HG03469 (cell line): Measurements from ENCODE around the gene ZNF81.
"Not testable (repeated sequence)": the region's sequence is repeated elsewhere in the genome, so short reads cannot be mapped to it uniquely, and the experiment has no call there.

Experiments
- ATAC-seq: cut with Tn5 transposase; IDR thresholded peaks from one replicate; pipeline ENCODE4 v1.9.1; 2021; ENCODE audit warnings: mild to moderate bottlenecking, moderate library complexity, moderate number of reproducible peaks; ENCODE audit not compliant: unreplicated experiment

Gene ZNF81

DNA sequence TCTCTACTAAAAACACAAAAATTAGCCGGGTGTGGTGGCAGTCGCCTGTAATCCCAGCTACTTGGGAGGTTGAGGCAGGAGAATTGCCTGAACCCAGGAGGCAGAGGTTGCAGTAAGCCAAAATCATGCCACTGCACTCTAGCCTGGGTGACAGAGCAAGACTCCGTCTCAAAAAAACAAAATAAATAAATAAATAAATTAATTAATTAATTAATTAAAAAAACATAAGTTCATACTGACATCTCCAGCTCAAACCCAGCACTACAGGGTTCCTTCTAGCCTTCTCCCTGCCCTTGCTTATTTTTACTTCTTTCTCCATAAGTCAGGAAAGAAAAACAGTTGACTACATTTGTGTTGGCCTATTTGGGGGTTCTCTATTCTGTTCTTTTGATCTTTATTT lies 95.3 kb downstream of the ZNF81 start:
- ATAC-seq, result not testable (repeated sequence)

DNA sequence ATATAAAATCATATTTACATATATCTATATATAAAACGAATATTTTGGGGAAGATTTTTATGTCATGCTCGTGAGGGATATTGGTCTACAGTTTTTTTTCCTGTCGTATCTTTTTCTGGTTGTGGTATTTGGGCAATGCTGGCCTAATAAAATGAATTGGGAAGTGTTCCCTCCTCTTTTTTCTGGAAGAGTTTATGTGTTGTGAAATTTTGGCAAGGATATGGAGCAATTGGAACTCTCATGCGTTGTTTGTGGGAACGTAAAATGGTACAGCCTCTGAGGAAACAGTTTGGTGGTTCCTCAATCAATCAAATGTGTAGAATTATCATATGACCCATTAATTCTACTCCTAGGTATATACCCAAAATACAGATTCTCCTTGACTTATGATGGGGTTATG lies 97.2 kb downstream of the ZNF81 start:
- no peak for ATAC-seq

DNA sequence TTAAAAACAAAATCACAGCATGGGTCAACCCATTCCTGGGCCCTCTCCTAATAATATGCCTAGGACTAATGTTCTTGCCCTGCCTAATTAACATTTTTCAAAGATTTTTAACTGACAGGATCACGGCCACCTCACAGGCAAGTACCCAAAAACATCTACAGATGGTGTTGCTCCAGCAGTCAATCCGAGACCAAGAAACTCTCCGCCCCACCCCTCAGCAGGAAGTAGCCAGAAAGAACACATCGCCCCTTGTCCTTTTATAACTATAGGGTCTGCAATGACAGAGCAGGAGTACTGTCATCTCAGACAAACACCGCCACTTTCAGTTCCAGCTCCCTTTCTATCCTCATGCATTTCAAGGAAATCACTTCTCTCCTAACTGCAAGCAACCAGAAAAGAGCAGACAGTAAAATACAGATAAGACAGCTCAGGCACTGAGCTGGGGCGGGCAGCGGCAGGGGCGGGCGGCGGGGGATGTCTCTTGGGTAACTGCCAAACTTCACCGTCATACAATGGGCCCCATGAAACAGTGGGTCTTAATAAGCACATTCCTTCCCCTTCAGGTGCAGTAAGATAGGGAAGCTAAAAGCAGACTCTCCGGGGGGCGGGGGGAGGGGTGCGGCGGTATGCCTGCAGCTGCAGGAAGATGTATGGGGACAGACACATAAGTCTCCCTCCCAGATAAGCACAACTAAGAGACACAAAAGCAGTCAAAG lies 99.7 kb downstream of the ZNF81 start:
- ATAC-seq, result no peak

DNA sequence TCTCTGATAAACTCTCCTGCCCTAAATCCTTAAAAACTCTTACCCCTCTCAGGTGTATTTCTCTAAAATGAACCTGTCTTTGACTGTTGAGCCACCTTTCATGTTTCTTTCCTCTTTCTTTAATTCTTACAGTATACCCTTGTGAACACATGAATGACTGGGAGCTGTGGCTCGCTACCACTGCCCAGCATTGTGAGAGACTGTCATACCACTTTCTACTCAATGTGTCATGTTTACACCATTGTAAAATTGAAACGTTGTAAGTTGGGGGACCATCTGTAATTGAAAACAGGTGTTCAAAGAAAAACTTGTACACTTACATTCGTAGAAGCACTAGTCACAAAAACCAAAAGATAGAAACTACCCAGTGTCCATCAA lies 100.2 kb downstream of the ZNF81 start:
- ATAC-seq, result no peak

DNA sequence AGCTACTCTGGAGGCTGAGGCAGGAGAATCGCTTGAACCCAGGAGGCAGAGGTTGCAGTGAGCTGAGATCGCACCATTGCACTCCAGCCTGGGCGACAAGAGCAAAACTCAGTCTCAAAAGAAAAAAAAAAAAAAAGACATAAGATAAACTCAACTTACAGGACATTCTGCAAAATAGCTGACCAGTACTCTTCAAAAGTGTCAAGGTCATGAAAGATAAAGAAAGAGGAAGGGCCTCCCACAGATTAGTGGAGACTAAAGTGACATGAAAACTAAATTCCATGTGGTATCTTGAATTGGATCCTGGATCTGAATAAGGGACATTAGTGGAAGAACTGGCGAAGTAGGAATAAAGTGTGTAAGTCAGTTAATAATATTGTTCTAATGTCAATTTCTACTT lies 103.7 kb downstream of the ZNF81 start:
- no peak for ATAC-seq

DNA sequence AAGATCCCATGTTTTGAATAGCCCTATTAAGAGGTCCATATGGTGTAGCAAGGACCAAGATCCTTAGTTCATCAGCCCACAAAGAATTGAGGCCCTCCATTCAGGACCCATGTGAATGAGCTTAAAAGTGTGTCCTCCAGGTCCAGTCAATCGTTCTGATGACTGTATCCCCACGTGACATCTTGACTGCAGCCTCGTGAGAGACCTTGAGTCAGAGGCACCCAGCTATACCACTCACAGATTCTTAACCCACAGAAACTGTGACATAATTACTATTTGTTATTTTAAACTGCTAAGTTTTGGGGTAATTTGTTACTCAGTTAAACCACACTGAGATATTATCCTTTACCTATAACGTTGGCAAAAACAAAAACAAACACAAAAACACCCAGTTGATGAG lies 104.7 kb downstream of the ZNF81 start:
- ATAC-seq, result no peak

DNA sequence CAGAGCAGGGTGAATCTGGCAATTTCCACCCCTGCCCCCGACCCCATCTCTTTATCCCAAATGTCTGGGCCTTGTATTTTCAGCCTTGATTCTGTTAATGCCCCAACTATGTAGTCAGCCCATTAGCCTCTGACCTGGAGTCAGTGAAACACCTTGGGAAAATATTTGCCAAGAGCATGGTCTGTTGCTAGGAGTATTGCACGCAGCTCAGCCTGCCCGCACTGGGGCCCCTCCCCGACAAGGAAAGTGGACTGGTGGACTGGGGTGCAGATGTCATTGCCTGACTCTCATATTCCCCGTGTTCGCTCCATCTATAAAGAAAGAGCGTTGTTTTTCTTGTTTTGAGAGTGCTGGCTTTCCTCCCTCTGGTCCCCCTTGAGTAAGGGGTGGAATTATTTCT lies 118.6 kb downstream of the ZNF81 start:
- ATAC-seq, result not testable (repeated sequence)

DNA sequence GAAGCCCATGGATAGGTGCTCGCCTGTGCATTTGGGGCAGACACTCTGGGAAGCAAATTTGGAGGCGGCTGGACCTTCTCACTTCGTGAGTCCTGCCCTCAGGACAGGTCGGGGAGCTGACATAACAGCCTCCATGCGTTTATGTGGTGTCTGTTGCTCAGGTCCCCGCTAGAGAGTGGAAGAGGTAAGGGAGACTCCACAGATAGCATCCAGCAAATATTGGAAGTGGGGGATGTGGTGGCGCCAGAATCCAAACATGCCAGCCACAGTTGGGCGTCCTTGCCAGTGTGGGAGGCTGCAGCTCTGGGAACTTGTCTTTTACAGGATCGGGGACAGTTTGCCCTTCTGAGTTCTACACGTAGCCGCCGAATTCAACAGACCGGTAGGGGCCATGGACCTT lies 119.3 kb downstream of the ZNF81 start:
- no peak for ATAC-seq

DNA sequence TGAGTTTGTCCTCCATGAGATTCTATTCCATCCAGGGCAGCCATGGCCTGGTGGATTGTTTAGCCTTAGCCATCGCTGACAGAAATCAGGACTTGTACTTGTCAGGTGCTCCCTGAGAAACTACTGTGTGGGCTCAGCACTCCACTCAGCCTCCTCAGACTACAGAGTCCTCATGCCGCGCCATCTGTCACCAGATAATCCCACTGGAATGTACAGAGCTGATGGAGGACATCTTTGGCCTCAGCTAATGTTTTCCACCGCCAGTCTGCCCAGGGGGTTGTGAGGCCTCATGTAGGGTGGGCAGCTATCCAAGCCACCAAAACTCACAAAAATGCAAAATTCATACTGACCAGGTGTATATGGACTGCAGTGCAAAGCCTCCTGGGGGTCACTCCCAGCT lies 121.5 kb downstream of the ZNF81 start:
- ATAC-seq, result not testable (repeated sequence)

DNA sequence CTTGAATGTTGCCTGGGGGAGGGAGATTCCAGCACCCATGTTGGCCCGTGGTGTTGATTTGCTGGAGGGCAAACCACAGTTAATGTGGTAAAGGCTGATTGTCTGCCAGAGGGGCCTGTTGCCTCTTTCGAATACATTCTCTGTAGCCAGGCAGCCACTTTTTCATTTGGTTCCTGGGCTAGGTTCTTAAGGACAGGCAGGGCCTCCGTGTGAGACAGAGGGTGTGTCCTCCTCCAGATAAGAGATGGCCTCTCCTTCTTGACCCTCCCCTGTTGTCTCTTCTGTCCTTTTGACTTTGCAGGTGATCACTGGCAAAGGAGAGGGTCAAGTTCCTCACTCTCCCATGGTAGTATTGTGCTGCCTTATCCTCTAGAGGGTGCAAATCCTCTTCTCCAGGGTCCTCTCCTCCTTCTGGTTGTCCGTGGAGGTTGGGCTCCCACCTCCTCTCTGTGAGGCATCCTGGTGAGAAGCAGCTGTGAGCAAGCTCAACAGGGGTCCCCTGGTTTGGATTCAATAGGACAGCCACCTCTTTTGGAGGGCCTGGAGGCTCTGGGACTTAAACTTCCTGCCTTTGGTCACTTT lies 122.2 kb downstream of the ZNF81 start:
- ATAC-seq, result no peak

DNA sequence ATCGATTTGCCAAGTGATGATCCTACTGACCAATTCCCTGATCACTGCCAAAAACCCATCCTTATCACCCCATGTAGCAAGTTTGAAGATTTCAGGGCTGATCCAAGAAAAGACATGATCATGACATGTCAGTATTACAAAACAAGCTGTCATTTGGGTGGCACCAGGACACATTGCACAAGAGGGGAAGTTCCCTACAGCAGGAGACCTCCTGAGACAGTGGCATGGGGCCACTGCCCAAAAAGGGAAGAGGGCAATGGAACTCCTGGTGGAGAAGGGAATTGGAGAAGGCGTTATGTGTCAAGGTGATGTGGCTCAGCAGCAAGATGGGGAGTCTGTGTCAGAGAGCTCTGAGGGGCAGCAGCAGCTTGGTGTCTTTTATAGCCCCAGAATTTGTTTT lies 123.7 kb downstream of the ZNF81 start:
- no peak for ATAC-seq

DNA sequence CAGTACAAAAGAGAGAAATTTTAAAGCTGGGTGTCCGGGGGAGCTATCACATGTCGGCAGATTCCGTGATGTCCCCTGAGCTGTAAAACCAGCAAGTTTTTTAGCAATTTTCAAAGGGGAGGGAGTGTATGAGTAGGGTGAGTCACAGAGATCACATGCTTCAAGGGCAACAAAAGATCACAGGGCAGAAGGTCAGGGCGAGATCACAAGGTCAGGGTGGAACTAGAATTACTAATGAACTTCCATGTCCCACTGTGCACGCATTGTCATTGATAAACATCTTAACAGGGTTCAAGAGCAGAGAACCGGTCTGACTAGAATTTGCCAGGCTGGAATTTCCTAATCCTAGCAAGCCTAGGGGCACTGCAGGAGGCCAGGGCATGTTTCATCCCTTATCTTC lies 125.1 kb downstream of the ZNF81 start:
- not testable (repeated sequence) for ATAC-seq

DNA sequence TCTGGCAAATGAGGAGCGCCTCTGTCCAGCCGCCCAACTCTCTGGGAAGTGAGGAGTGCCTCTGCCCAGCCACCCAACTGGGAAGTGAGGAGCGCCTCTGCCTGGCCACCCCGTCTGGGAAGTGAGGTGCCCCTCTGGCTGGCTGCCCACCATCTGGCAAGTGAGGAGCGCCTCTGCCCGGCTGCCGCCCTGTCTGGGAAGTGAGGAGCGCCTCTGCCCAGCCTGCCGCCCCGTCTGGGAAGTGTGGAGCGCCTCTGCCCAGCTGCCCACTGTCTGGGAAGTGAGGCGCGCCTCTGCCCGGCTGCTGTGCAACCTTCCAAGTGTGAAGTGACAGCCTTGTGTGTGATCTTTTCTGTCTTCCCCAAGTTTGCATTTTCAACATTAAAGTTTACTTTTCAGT lies 128.8 kb downstream of the ZNF81 start:
- not testable (repeated sequence) for ATAC-seq
